ENCODE measurements around the gene C14orf119.

Gene C14orf119

DNA sequence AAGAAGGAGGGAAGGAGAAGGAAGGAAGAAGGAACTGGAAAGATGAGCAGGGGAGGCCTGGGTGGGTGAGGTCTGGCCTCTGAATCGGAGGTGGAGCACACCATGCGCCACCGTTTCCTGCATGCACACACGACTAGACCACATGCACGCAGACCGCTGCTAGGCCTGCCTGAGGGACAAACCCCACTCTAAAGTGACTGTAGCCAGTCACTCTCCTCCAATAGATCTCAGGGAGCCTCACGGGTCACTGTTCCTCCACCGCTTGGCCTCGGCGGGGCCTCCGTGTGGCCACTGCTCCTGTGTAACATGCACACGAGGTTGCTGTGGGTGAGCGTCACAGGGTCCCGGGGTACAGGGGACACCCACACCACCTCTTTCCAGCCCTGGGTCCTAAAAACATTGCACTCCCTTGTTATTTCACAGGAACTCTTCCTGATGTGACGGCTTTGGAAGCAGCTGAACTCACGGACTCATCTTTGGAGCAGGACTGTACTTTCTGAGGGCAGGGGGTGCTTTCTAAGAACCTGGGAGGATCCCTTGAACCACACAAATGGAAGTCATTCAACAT is 41.3 kb downstream of the C14orf119 start:
- Histone ChIP-seq H3K27ac (ENCODE audit: low read depth, low read length) (no peak overlapping the region), H3K27me3 (ENCODE audit: low read length) (no peaks in the 10 kb centered on the region), H3K9ac (ENCODE audit: low read length) (no peak overlapping the region), H3K36me3 (ENCODE audit: low read length) (no peaks in the 10 kb centered on the region), H4K20me1 (ENCODE audit: low read depth, low read length) (no peaks in the 10 kb centered on the region), H3K9me2 (replicated peaks; ENCODE audit: insufficient read depth, low read length) (no peaks in the 10 kb centered on the region), H3F3A (ENCODE audit: insufficient read depth) (no peaks in the 10 kb centered on the region), H3K4me3 (ENCODE audit: insufficient read depth, low read length, poor library complexity, severe bottlenecking) (no peak overlapping the region), H3K4me2 (ENCODE audit: low read depth, low read length, poor library complexity, severe bottlenecking) (no peak overlapping the region), H2AFZ (ENCODE audit: low read depth, low read length, severe bottlenecking) (no peak overlapping the region), H3K79me2 (ENCODE audit: insufficient read depth, low read length) (no peaks in the 10 kb centered on the region), H3K9me3 (ENCODE audit: insufficient read depth, low read length) (no peaks in the 10 kb centered on the region)
- TF ChIP-seq, protein P1, sequence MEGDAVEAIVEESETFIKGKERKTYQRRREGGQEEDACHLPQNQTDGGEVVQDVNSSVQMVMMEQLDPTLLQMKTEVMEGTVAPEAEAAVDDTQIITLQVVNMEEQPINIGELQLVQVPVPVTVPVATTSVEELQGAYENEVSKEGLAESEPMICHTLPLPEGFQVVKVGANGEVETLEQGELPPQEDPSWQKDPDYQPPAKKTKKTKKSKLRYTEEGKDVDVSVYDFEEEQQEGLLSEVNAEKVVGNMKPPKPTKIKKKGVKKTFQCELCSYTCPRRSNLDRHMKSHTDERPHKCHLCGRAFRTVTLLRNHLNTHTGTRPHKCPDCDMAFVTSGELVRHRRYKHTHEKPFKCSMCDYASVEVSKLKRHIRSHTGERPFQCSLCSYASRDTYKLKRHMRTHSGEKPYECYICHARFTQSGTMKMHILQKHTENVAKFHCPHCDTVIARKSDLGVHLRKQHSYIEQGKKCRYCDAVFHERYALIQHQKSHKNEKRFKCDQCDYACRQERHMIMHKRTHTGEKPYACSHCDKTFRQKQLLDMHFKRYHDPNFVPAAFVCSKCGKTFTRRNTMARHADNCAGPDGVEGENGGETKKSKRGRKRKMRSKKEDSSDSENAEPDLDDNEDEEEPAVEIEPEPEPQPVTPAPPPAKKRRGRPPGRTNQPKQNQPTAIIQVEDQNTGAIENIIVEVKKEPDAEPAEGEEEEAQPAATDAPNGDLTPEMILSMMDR (IDR thresholded peaks at IDR 0.05; ENCODE audit: insufficient read depth, low read length, poor library complexity, severe bottlenecking): no peak
- TF ChIP-seq EZH2phosphoT487 (conservative IDR thresholded peaks at IDR 0.05; ENCODE audit: low read length): no peak

DNA sequence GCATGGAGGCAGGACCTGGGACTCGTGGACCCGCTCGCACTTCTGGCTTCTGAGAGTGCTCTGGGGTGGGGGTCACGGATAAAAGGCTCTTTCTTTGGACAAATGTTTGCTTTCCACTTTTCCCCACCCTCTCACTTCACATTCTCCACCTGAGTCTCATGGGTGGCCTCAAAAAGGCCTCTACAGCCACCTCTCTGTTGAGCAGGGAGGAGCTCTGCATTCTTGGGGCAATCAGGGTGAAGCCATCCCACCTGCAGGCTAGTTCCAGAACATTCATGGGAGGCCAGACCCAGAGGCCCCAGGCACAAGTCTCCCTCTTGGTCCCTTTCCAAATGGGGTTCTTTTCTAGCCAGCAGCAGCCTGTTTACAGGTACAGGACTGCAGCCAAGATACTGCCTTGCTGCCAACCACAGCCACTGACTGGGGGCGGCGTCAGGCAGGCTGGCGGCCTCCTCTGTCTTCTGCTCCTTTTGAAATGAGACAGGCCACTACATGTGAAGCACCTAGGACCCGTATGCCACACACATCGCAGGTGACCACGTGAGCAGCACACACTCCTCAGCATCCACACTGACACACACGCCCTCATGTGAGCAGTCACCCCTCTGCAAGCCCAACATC is 42.0 kb downstream of the C14orf119 start:
- Histone ChIP-seq H3K4me3 (ENCODE audit: insufficient read depth, low read length, poor library complexity, severe bottlenecking) (no peak overlapping the region), H3K9me3 (ENCODE audit: insufficient read depth, low read length) (no peaks in the 10 kb centered on the region), H2AFZ (ENCODE audit: low read depth, low read length, severe bottlenecking) (no peak overlapping the region), H3K9ac (ENCODE audit: low read length) (no peak overlapping the region), H4K20me1 (ENCODE audit: low read depth, low read length) (no peaks in the 10 kb centered on the region), H3F3A (ENCODE audit: insufficient read depth) (no peaks in the 10 kb centered on the region), H3K79me2 (ENCODE audit: insufficient read depth, low read length) (no peaks in the 10 kb centered on the region), H3K36me3 (ENCODE audit: low read length) (no peaks in the 10 kb centered on the region), H3K27ac (ENCODE audit: low read depth, low read length) (no peak overlapping the region), H3K9me2 (replicated peaks; ENCODE audit: insufficient read depth, low read length) (no peaks in the 10 kb centered on the region), H3K4me2 (ENCODE audit: low read depth, low read length, poor library complexity, severe bottlenecking) (no peak overlapping the region), H3K27me3 (ENCODE audit: low read length) (no peaks in the 10 kb centered on the region)
- TF ChIP-seq, protein P1 (IDR thresholded peaks at IDR 0.05; ENCODE audit: insufficient read depth, low read length, poor library complexity, severe bottlenecking): no peak
- no peak for TF ChIP-seq EZH2phosphoT487 (conservative IDR thresholded peaks at IDR 0.05; ENCODE audit: low read length)

DNA sequence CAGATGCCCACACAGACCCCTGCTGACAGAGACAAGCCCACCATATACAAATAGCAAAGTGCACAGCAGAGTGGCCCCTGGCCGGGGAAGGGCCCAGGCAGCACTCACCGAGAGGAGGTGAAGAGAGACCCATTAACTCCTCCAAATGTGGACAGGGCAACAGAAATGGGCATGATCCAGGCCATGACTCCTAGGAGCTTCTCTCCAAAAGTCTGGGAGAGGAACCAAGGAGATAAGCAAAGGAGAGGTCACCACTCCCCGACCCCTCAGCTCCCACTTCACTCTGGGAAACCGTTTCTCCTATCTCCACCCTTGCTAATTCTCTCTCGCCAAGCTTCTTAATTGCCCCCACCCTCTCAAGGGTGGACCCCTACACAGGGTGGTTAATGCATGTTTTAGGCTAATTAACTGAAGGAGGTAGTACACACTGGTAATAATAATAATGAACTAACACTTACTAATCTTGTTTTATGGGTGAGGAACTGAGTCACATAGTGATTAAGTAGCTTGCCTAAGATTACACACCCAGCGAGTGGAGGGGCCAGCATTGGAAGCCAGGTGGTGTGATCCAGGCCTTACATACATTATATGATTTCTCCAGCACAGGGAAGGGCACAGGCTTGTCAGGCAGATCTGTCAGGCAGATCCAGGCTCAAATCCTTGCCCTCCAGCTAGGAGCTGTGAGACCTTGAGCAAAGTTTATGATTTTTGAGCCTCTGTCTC is 42.7 kb downstream of the C14orf119 start:
- Histone ChIP-seq H3K9me3 (ENCODE audit: insufficient read depth, low read length) (no peaks in the 10 kb centered on the region), H2AFZ (ENCODE audit: low read depth, low read length, severe bottlenecking) (no peak overlapping the region), H3K36me3 (ENCODE audit: low read length) (no peaks in the 10 kb centered on the region), H3K4me2 (ENCODE audit: low read depth, low read length, poor library complexity, severe bottlenecking) (no peak overlapping the region), H3K9me2 (replicated peaks; ENCODE audit: insufficient read depth, low read length) (no peaks in the 10 kb centered on the region), H3K79me2 (ENCODE audit: insufficient read depth, low read length) (no peaks in the 10 kb centered on the region), H3K27ac (ENCODE audit: low read depth, low read length) (no peak overlapping the region), H3K27me3 (ENCODE audit: low read length) (no peaks in the 10 kb centered on the region), H3F3A (ENCODE audit: insufficient read depth) (no peaks in the 10 kb centered on the region), H3K4me3 (ENCODE audit: insufficient read depth, low read length, poor library complexity, severe bottlenecking) (no peak overlapping the region), H4K20me1 (ENCODE audit: low read depth, low read length) (no peaks in the 10 kb centered on the region), H3K9ac (ENCODE audit: low read length) (no peak overlapping the region)
- TF ChIP-seq, protein P1 (IDR thresholded peaks at IDR 0.05; ENCODE audit: insufficient read depth, low read length, poor library complexity, severe bottlenecking): no peak
- no peak for TF ChIP-seq EZH2phosphoT487 (conservative IDR thresholded peaks at IDR 0.05; ENCODE audit: low read length)

All from SU-DHL-6 (cell line).